Measurements from ENCODE around the gene SHROOM1. TPM values are rescaled to one million over a fixed set of nuclear protein-coding genes. Genes with fewer than 3 reads are reported as not detected.
A peak's percentile ranks its signal among the peaks of the same experiment; 100 is the strongest.

SHROOM1 gene, protein sequence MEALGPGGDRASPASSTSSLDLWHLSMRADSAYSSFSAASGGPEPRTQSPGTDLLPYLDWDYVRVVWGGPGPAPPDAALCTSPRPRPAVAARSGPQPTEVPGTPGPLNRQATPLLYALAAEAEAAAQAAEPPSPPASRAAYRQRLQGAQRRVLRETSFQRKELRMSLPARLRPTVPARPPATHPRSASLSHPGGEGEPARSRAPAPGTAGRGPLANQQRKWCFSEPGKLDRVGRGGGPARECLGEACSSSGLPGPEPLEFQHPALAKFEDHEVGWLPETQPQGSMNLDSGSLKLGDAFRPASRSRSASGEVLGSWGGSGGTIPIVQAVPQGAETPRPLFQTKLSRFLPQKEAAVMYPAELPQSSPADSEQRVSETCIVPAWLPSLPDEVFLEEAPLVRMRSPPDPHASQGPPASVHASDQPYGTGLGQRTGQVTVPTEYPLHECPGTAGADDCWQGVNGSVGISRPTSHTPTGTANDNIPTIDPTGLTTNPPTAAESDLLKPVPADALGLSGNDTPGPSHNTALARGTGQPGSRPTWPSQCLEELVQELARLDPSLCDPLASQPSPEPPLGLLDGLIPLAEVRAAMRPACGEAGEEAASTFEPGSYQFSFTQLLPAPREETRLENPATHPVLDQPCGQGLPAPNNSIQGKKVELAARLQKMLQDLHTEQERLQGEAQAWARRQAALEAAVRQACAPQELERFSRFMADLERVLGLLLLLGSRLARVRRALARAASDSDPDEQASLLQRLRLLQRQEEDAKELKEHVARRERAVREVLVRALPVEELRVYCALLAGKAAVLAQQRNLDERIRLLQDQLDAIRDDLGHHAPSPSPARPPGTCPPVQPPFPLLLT
- 0.36 and 0.60 TPM in 2 replicates for total RNA-seq (2014; rRNA removed; shearing (Covaris generic))
- total RNA-seq (2022): 1.8 and 2.4 TPM in 2 replicates
- percentile 27 among the genes with signal in this experiment for Bru-seq, nascent RNA
- percentile 25 among the genes with signal in this experiment for BruChase-seq, experiment 1, labeled RNA remaining after a 6-hour chase
- percentile 29 among the genes with signal in this experiment for BruChase-seq, experiment 2, labeled RNA remaining after a 2-hour chase
- long read RNA-seq, partial matches to known transcripts: 0 of 4 reads
- long read RNA-seq, other reads (novel, unspliced or antisense): 4 of 4 reads

DNA sequence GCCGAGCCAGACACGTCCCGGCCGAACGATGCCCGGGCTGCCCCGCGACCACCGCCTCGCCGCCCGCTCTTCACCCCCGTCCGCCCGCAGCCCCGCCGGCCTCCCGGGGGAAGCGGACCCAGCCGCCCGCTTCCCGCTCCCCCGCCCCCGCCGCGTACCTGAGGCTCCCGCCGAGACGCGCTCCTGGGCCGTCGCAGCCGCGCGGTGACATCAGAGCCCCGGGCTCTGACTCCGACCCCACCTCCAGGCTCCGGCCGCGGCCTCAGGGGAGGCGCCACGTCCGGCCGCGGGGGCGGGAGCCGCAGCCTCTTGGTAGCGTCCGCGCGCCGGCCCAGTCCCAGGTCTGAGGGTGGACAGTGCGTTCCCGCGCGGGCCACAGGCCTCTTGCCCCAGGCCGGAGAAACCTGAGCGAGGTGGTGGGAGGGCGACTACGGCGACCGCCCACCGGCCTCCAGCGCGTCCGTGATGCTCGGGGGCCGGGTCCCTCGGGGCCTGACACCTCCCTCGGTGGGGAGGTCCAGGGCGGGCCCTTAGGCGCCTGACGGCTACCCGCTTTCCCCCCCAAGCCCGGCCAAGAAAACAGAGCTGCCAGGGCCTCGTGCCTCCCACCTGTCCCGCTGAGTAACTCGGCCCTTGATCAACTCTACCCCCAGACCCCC lies at the start of gene SHROOM1:
Gene SHROOM1, minus strand, starts transcription at position 212 of the 659 bp plus-strand sequence. CDS start 4,507 bp downstream, outside the sequence.
- no TSS peak for BruUV-seq (replicated peaks)
- peak within 1 kb of the TSS; percentile 60 for H3K4me2 ChIP-seq (ENCODE audit: low read length)
- H4K20me1 ChIP-seq (ENCODE audit: insufficient read depth, low read length): no peaks in the 10 kb centered on the region
- intact Hi-C loops (cut with micrococcal nuclease; ENCODE audit: unreplicated experiment): loop anchor here (1.0 to 10.0 kb wide), 3 partner anchors 52 to 464 kb away; no protein-coding TSS in a partner anchor
- no peak for TF ChIP-seq EZH2phosphoT487 (IDR thresholded peaks at IDR 0.05; ENCODE audit: borderline replicate concordance, low read depth, low read length)
- TF ChIP-seq, protein P1, sequence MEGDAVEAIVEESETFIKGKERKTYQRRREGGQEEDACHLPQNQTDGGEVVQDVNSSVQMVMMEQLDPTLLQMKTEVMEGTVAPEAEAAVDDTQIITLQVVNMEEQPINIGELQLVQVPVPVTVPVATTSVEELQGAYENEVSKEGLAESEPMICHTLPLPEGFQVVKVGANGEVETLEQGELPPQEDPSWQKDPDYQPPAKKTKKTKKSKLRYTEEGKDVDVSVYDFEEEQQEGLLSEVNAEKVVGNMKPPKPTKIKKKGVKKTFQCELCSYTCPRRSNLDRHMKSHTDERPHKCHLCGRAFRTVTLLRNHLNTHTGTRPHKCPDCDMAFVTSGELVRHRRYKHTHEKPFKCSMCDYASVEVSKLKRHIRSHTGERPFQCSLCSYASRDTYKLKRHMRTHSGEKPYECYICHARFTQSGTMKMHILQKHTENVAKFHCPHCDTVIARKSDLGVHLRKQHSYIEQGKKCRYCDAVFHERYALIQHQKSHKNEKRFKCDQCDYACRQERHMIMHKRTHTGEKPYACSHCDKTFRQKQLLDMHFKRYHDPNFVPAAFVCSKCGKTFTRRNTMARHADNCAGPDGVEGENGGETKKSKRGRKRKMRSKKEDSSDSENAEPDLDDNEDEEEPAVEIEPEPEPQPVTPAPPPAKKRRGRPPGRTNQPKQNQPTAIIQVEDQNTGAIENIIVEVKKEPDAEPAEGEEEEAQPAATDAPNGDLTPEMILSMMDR (conservative IDR thresholded peaks at IDR 0.05; ENCODE audit: low read length): no peak
- no peaks in the 10 kb centered on the region for H3K36me3 ChIP-seq (ENCODE audit: insufficient read depth, low read length)
- ChIA-PET CTCF (ENCODE audit: unreplicated experiment) (no interaction called here), POLR2A (interaction anchor here (0.8 kb wide), 1 partner anchor 10 kb away, joined by 3 read pairs; no protein-coding TSS in a partner anchor)
- H3K27ac ChIP-seq (ENCODE audit: low read depth, low read length, poor library complexity, severe bottlenecking): no peak within 1 kb of the TSS
- no peaks in the 10 kb centered on the region for H3K9me3 ChIP-seq (ENCODE audit: low read length)
- H3K4me1 ChIP-seq (ENCODE audit: insufficient read depth, low read length, poor library complexity, severe bottlenecking): peaks cover 5% of the 10 kb centered on the region
- H2AFZ ChIP-seq (ENCODE audit: low read length): peak within 1 kb of the TSS; percentile 35
- peak within 1 kb of the TSS; percentile 63 for H3K4me3 ChIP-seq (ENCODE audit: low read depth, low read length, poor library complexity, severe bottlenecking)
- H3K9me2 ChIP-seq (ENCODE audit: insufficient read depth, low read length): no peaks in the 10 kb centered on the region
- H3K79me2 ChIP-seq (ENCODE audit: insufficient read depth, low read depth, low read length): no peaks in the 10 kb centered on the region
- DNase-seq (ENCODE audit: low spot score): peak; percentile 47

- Histone ChIP-seq H3K4me3 (ENCODE audit: low read depth, low read length, poor library complexity, severe bottlenecking) (no peak overlapping the region), H2AFZ (ENCODE audit: low read length) (no peak overlapping the region), H3K36me3 (ENCODE audit: insufficient read depth, low read length) (peaks cover 84% of the 10 kb centered on the region), H3K27ac (ENCODE audit: low read depth, low read length, poor library complexity, severe bottlenecking) (no peak overlapping the region), H3K9me2 (ENCODE audit: insufficient read depth, low read length) (no peaks in the 10 kb centered on the region), H3K4me1 (ENCODE audit: insufficient read depth, low read length, poor library complexity, severe bottlenecking) (no peaks in the 10 kb centered on the region), H3K79me2 (ENCODE audit: insufficient read depth, low read depth, low read length) (no peaks in the 10 kb centered on the region), H3K9me3 (ENCODE audit: low read length) (no peaks in the 10 kb centered on the region), H4K20me1 (ENCODE audit: insufficient read depth, low read length) (no peaks in the 10 kb centered on the region), H3K4me2 (ENCODE audit: low read length) (no peak overlapping the region)
- no TSS peak for BruUV-seq (replicated peaks)
- no peak for DNase-seq (ENCODE audit: low spot score)
- intact Hi-C loops (cut with micrococcal nuclease; ENCODE audit: unreplicated experiment): no loop called here
- POLR2A ChIA-PET: interaction anchor here (1.1 kb wide), 1 partner anchor 13 kb away, joined by 4 read pairs; no protein-coding TSS in a partner anchor
- TF ChIP-seq EZH2phosphoT487 (IDR thresholded peaks at IDR 0.05; ENCODE audit: borderline replicate concordance, low read depth, low read length): no peak
- TF ChIP-seq, protein P1 (conservative IDR thresholded peaks at IDR 0.05; ENCODE audit: low read length): no peak
- CTCF ChIA-PET (ENCODE audit: unreplicated experiment): no interaction called here
These were observed 47.5 kb upstream of the SHROOM1 start for GRCh38 chr5:132877938-132878337.
